HG03045 (cell line): ENCODE measurements around the gene UBA5.
"Not testable (repeated sequence)": the region's sequence is repeated elsewhere in the genome, so short reads cannot be mapped to it uniquely, and the experiment has no call there.

Experiments
- ATAC-seq: cut with Tn5 transposase; IDR thresholded peaks from one replicate; pipeline ENCODE4 v1.9.1; 2021; ENCODE audit warnings: mild to moderate bottlenecking, moderate library complexity; ENCODE audit not compliant: unreplicated experiment

The UBA5 gene

DNA sequence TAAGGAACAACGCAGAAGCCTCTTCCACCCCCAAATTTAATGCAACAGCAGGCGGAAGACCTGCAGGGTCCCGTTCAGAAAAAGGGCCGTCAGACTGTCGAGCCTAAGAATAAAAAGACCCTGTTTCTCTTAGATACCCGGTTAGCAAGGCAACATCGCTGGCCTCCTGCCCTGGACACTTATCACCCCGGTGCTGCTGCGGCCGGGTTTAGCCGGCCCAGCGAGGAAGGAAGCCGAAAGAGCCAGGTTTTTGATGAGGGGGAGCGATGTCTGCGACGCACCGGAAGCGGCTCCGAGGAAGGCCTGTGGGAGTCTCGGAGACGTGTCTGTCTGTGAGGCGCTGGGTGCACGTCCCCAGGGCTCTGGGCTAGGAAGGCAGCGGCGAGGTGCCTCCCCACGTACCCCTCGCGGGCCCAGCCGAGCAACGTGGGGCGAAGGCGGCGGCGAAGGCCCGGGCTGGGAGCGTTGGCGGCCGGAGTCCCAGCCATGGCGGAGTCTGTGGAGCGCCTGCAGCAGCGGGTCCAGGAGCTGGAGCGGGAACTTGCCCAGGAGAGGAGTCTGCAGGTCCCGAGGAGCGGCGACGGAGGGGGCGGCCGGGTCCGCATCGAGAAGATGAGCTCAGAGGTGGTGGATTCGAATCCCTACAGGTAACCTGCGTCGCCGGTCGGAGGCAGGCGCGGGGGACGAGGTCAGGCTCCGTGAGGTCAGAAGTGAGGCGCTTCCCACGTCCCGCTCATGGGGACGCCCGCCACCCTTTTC is at the start of gene UBA5:
TSS of gene UBA5 (plus strand) at position 278 of the 759 bp plus-strand sequence. CDS start at position 487, 209 bp downstream.
- ATAC-seq: peak; percentile 75

DNA sequence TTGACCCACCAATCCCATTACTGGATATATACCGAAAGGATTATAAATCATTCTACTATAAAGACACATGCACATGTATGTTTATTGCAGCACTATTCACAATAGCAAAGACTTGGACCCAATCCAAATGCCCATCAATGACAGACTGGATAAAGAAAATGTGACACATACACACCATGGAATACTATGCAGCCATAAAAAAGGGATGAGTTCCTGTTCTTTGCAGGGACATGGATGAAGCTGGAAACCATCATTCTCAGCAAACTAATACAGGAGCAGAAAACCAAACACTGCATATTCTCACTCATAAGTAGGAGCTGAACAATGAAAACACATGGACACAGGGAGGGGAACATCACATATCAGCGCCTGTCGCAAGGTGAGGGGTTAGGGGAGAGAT is 44.8 kb upstream of the UBA5 start:
- ATAC-seq: not testable (repeated sequence)

DNA sequence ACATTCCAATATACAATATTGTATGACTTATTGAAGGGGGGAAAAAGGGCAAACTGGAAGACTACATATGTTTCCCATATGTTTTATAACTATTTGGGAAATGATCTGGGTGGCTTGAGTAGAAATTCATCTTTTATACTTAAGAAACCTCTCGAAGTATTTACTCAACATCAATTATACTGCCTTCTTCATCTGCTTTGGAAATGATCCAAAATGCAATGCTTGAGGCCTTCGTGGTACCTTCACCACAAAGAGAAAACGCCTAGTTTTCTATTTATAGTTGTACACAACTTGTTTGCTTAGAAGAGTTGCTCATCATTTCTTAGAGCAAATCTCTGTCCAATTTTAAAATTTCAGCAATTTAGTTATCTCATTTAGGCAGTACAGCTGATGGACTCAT is 44.2 kb upstream of the UBA5 start:
- no peak for ATAC-seq

DNA sequence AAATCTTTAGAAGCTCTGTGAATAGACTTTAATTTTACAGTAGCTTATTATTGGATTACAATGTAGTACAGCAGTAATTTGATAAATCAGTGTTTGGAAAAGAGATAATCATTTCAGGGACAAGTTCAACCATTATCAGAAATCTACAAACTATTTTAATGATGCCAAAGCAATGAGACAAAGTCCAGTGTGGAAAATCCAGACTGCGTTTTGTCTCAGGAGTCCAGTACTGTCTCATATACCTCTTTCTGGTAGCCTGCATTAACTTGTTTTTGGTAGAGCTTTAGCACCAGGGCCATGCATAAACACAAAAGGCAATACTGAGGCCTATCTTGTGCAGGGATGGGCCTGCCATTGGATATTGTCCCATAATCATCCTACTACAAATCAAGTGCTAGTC is 43.3 kb upstream of the UBA5 start:
- no peak for ATAC-seq

DNA sequence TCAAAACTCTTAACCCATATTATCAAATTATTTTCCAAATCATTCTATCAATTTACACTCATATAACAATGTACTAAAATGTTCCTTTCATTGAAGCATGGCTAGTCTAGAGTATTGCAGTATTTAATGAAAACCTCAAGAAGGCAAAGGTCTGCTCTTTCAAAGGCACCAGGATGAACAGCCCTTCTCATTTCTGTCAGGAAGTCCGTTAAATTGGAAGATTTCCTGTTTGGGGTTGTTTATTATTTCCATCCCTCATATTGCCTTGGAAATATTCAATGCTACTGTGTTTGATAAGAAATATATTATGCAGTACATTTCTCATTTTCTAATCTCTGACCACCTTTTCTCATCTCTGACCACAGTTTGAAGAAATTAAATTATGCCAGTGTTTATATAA is 38.0 kb upstream of the UBA5 start:
- no peak for ATAC-seq

DNA sequence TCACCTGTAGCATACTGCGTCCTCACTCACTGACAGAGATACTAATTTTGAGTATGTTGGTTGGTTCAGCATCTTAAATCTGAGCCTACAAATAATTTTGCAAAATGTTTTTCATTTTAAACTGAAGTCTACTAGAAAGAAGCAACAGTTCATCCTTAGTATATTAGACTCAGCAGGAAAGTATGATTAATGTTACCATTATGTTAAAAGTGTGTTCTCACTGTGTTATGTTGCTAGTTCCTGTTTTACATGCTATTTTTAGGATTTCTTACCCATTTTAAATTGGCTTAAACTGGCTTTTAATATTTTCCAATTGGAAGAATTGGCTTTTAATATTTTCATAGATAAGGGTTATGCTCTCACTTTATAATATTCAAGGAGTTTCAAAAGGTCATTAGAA is 37.4 kb upstream of the UBA5 start:
- no peak for ATAC-seq

DNA sequence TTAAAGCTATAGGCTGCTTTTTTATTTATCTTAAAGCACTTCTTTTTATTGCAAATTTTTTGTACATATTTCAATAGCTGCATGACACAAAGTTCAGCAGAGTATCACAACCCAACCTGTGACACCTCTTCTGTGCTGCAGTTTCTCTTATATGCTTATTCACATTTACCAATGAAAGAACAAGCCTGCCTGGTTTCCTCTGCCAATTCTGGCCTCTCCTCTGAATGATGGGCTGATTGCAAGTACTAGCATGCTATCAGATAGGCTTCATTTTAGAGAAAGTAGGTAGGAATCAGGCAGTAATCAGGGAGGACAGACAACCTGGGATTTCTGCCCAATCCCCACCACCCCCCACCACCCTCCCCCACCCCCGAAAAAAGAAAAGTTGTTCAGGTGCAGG is 36.5 kb upstream of the UBA5 start:
- ATAC-seq: no peak

DNA sequence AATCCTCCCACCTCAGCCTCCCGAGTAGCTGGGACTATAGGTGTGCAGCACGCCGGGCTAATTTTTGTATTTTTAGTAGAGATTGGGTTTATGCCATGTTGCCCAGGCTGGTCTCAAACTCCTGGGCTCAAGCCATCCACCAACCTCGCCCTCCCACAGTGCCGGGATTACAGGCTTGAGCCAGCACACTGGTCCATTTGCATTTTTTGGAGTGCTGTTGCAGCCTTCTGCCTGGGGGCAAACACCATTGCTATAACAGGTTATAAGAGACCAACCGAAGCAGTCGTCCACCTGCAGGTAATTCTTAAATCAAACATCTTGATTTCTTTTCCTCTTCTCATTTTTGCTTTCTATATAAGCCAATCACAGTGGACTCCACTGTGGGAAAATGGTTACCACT is 35.3 kb upstream of the UBA5 start:
- ATAC-seq: no peak

DNA sequence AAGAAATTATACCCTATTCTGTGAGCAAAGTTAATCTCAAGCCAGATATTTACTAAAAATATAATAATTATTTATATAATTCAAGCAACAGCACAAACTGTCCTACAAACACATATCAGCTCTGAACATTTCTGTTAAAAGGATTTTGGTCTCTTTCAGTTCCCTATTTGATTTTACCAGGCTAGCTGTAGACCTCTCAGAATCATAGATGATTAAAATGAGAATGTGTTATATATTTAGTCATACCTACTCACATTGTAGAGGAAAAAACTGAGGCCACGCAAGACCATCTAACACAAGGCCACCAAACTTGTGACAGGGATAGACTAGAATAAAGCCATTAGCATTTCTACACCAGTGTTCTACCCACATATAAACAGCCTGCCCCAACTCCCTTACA is 34.5 kb upstream of the UBA5 start:
- peak; percentile 61 for ATAC-seq

DNA sequence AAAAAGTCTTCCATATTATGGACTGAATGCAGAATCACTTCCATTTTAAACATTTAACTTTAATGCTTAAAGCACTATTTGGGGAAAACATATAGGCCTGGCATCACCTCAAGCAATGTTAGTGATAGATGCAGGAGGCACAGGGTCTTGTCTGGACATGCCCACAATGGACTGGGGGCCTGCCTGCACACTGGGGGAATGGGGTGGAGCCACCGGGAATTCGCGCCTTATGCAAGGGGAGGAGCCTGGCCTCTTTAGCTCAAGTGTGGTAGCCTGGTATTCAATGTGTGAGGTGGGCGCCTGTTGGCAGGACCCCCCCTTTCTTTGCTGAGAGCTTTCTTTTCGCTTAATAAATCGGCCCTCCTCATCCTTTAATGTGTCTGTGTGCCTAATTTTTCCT is 33.2 kb upstream of the UBA5 start:
- ATAC-seq: no peak

DNA sequence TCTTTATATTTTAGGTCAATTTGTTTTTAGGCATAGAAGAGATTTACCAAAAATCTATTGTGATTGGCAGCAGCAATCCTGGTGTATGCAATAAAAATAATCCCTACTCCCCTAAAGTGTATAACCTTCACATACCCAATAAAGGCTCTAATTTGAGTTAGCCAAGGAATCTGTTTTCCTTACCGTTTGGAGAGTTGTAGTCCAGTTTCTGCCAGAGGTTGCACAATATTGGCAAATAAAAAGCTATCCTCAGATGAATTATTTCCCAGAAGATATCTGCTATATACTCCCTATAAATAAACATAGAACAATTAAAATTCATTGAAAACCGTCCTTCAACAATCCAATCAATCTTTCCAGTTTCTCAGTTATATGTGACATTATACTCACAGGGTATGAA is 32.0 kb upstream of the UBA5 start:
- no peak for ATAC-seq

DNA sequence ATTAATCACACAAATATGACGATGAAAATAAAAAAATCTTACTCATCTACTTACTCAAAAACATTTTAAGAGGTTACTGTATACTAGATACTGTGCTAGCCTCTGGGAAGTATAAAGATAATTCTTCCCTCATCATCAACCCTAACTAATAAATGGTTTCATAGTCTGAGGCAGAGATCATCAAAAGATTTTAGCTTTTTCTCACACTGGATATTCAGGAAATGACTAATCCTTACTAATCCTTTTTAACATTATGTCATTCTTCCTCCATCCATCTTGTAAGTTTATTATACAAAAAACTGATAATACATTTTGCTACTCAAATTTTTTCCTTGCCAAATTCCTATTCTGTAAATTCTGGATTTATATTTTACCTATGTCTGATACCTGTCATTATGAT is 30.2 kb upstream of the UBA5 start:
- ATAC-seq: no peak

DNA sequence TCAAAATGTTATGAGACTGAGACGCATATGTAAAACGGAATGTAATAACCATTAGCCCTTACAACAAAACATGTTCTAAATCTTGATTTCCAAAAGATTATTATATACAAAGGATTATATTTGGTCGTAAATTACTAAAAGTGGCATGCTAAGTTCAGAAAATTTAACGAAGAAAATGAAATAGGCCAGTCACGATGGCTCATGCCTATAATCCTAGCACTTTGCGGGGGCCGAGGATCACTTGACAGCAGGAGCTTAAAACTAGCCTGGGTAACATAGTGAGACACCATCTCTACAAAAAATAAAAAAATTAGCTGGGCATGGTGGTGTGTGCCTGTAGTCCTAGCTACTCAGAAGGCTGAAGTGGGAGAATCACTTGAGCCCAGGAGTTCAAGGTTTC is 29.5 kb upstream of the UBA5 start:
- no peak for ATAC-seq

DNA sequence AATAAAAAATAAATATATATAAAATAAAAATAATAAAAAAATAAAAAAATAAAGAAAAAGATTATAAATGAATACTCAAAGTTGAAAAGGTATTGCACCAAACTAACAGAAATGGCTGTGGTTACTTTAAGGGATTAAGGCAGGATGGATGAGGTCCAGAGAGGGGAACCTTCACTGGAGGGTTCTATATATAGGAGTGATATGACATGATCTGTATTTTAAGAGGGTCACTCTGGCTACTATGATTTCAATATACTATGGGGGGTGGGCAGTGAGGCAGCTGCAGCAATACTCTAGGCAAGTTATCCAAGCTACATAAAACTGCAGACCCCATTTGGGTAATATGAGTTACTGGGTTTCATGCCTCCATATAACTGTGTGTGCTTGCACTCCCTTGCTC is 25.1 kb upstream of the UBA5 start:
- ATAC-seq: no peak

DNA sequence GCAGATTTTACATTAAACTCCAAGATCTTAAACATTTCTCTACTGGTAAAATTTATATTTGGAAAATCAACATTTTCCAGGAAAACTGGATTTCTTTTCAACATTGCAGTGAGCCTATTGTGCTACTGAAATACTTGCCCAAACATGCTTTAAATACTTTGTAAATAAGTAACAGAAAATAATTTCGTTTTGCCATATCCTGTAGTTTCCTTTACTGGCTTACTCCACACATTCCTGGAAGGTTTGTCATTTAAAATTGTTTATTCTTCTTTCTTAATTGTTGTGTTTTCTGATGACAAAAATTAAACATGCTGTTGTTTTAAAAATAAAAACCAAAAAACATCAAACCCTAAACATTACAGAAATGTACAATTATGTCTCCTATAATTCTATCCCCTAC is 22.5 kb upstream of the UBA5 start:
- no peak for ATAC-seq

DNA sequence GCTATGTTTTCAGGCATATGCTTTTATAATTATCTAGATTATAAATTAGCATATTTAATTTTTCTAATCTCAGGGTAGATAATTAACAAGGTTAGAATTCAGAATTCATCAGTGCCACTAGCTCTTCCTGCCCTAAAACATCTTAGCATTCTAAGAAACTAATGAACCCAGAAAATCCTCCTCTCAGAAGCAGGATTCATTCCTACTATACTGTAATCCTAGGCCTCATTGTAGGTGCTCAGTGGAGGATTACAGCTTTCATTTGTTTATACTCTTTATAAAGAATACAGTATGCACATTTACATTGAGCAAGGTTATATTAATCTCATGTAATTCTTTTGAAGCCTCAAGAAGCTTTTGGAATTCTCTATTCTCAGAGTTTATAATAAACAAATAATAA is 21.4 kb upstream of the UBA5 start:
- no peak for ATAC-seq

DNA sequence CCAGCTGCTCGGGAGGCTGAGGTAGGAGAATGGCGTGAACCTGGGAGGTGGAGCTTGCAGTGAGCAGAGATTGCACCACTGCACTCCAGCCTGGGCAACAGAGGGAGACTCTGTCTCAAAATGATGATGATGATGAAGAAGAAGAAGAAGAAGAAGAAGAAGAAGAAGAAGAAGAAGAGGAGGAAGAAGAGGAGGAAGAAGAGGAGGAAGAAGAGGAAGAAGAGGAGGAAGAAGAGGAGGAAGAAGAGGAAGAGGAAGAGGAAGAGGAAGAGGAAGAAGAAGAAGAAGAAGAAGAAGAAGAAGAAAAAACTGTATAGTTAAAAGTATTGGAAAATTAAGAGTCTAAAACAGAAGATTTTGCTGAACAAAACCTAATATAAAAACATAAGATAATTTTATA is 18.7 kb upstream of the UBA5 start:
- not testable (repeated sequence) for ATAC-seq

DNA sequence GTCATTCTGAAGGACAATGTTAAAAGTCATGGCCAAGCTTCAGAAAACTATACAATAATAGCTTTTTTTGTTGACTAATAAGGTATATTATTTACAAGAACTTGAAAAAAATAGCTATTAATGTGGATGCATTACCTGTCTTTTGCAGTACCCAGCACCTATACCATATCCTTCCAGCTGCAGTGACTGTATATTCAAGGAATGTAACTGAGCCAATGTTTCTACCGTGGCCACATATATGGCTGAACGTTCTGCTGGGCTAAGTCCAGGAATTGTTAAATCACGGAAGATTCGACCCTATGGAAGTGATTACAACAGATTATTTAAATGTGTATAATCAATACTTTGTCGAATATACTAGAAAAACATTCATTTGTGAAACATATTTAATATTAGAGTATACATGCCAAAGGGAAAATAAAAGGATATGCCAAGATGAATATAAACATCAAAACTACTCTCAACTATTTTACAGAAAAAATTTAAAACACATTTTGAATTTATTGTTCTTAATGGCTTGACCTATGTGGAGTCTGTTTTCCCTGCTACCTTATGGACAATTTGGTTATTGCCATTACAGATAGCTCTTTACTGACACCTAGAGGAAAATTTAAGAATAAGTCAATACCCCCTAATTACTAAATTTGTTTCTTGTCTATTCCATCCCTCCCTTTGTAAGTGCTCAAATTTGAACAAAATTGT is 18.1 kb upstream of the UBA5 start:
- no peak for ATAC-seq

DNA sequence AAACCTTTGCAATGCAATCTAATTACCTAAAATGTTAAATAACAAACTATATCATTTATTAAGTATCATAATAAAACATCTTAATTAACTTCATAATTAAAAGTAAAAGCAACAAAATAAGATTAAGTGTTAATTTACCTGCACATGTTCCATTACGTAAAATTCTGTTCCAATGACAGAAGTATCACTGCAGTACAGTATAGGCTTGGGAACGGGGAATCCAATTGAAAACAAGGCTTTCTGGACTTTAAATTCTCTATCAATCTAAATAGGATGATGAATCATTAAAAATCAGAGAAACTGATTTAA is 17.6 kb upstream of the UBA5 start:
- no peak for ATAC-seq

DNA sequence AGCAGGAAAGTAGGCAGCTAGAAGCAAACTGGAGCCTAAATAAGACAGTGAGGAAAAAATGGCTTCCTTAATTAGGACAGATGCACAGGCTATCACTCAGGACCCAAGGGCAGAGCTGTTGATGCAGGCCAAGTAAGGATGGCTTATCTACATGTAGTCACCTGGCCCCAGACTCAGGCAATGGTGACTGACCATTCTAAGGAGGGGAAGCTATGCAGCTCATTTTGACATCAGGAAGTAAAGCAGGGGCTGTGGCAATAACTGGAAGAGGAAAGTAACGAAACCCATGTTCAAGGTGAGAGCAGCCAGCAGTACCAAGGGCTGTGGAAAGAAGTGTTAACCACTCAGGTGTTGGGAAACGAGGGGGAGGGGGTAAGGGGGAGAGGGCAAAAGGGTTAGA is 16.8 kb upstream of the UBA5 start:
- ATAC-seq: no peak

DNA sequence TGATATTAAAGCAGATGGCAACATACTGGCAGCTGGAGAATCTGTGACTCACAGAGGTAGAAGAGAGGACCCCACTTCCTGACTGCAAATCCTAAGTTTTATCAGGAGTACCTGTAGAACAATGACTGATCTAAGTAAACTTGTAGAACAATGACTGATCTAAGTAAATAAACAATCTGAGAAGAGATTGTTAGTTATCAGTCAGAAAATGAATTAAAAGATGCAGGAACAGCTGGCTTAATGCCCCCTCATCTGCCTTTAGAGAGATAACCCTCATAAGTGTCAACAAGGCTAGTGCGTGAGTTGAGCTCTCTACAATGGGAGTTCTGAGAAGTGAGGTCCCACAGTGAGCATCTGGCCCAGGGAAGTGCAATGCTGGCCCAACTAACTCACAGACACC is 15.1 kb upstream of the UBA5 start:
- no peak for ATAC-seq

DNA sequence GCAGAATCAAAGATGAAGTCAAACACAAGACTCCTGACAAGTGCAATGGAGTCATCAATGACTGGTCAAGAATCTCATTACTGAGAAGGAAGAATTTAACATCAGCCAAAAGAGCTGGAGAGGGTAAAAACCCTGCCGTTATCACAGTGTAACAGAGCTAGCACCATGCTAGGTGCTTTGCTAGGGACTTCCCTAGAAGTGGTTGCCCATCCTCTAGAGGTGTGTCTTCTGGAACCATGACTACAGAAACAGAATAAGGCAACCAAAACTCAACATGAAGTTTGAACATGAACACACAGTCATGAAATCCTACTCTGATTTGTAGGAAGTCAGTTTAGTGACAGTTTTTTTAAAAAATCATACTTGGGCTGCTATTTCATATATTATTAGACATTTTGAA is 10.0 kb upstream of the UBA5 start:
- no peak for ATAC-seq
